SH-SY5Y (cell line): ENCODE measurements around the gene FBXO21.

Source experiments
- GATA2 ChIP-seq: IDR thresholded peaks from 2 replicates; pipeline ENCODE4 v1.6.1; 2011; ENCODE audit warnings: mild to moderate bottlenecking, low read depth, low read length
- GATA3 ChIP-seq: IDR thresholded peaks from 2 replicates; pipeline ENCODE4 v1.6.1; 2011; ENCODE audit warnings: low read depth, mild to moderate bottlenecking, low read length, moderate library complexity

The FBXO21 gene

GRCh38 chr12:117178301-117178700 is 12.0 kb downstream of the FBXO21 start:
- TF ChIP-seq GATA3 (no peak), GATA2 (no peak)

GRCh38 chr12:117172168-117172567 is 18.1 kb downstream of the FBXO21 start:
- no peak for TF ChIP-seq GATA3
- no peak for TF ChIP-seq GATA2

GRCh38 chr12:117171499-117172162 is 18.6 kb downstream of the FBXO21 start:
- no peak for TF ChIP-seq GATA3
- TF ChIP-seq GATA2: no peak

- no peak for TF ChIP-seq GATA3
- no peak for TF ChIP-seq GATA2
These were observed 20.7 kb downstream of the FBXO21 start for GRCh38 chr12:117169548-117169947.

DNA sequence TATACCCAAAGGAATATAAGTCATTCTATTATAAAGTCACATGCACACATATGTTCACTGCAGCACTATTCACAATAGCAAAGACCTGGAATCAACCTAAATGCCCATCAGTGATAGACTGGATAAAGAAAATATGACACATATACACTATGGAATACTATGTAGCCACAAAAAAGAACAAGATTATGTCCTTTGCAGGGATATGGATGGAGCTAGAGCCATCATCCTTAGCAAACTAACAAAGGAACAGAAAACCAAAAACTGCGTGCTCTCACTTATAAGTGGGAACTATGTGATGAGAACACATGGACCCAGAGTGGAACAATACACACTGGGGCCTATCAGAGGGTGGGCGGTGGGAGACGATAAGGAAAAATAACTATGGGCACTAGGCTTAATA is 21.3 kb downstream of the FBXO21 start:
- TF ChIP-seq GATA3 (no peak), GATA2 (no peak)

GRCh38 chr12:117167769-117168168 is 22.5 kb downstream of the FBXO21 start:
- TF ChIP-seq GATA2: no peak
- no peak for TF ChIP-seq GATA3

DNA sequence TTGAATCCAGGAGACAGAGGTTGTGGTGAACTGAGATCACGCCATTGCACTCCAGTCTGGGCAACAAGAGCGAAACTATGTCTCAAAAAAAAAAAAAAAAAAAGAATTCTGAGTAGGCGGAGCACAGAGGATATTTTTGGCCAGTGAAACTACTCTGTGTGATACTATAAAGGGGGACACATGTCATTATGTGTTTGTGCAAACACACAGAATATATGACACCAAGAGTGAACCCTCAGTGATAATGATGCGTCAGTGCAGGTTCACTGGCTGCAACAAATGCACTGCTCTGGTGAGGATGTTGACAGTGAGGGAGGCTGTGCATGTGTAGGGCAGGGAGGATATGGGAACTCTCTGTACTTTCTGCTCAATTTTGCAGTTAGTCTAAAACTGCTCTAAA is 24.2 kb downstream of the FBXO21 start:
- TF ChIP-seq GATA2 (no peak), GATA3 (no peak)

DNA sequence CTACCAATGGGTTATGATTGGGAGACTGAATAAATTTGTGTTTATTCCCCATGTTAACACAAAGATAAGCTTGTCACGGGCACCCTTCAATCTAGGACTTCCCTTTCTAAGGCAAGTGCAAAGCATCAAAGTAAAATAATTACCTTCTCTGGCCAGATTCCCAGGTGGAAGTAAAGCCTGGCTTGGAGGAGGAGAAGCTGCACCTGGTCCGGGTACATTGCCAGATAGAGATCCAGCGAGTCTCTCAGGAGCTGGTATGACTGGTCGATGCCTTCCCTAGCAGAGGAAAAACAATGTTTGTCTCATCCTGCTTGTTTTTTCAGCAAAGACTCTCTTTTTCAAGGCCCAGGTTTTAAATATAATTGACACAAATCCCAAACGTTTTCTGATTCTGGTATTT is 24.9 kb downstream of the FBXO21 start:
- TF ChIP-seq GATA2 (no peak), GATA3 (no peak)

DNA sequence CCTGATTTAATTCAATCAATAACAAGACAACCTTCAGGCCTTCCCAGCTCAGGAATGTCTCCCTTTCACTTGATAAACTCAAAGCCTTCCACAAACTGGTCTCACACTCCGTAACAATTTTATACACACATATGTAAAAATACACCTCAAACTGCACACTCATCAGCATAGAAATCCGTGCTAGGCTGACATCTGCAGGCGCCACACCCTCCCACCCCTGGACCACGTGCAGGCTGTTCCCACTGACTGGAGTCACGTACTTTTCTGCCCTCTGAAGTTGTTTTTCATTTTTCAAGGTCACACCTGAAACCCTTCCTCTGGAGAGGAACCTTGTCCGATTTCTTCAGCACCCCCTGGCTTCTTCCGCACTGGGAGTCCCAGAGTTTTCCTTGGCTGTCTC is 27.6 kb downstream of the FBXO21 start:
- TF ChIP-seq GATA2: no peak
- no peak for TF ChIP-seq GATA3

DNA sequence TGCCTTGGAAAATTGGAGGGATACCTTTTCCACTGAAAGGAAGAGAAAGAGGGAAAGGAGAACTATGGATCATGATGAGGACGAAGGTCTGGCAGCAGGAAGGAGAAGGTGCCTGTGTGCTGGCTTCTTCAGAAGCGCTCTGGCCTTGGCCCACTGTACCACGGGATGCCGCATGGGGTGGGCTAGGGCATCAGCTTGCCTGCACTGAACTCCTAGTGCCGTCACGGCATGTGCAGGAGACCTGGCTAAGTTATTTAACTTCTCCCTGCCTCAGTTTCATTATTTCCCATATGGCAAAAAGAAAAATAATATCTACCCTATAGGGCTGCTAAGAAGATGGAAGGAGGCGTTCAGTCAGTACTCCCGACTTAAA is 28.1 kb downstream of the FBXO21 start:
- no peak for TF ChIP-seq GATA2
- no peak for TF ChIP-seq GATA3

GRCh38 chr12:117161460-117162166 is 28.7 kb downstream of the FBXO21 start:
- no peak for TF ChIP-seq GATA2
- no peak for TF ChIP-seq GATA3

DNA sequence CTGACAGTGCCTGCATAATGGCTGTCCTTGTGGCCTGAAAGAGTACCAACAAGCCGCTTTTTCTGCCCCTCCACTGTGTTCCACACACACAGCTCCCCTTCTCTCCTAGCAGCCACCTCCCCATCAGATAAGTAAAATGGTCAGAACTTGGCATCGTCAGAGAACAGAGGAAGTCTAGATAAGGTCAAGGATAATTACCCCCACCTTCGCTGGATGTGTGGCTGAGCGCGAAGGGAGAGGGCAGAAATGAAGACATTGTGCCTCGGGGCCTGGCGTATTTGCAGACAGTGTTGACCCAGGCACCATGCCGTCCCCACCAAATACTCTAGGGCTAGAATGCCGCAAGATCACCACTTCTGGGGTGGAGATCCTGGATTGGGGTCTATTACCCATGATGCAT is 30.6 kb downstream of the FBXO21 start:
- TF ChIP-seq GATA2: no peak
- no peak for TF ChIP-seq GATA3

DNA sequence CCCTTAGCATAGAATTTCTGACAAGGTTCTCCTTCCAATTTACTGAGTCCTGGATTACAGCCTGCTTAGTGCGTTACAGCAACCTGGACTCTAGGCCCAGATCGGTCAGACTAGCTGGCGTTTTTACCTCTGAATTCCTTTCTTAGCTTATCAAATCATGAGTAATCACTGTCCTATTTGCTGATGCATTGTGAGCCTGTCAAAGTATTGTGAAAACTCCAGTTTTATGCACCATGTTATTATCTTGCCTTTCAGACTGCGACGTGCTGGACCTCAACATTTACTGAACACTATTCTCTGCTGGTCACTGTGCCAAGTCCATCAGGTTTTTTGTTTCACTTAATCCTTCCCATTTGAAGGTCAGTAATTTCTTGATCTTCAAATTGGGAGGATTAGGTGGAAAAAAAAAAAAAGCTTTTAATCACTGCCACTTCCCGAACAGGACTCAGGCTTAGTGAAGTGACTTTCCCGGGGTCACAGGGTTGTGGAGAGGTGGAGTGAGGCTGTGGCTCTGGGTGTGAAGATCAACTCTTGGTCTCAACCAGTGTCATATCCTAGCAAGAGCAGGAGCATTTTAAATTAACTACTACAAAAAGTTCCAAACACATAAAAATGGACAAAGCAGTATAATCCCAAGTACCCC is 31.2 kb downstream of the FBXO21 start:
- TF ChIP-seq GATA3: no peak
- no peak for TF ChIP-seq GATA2

GRCh38 chr12:117158096-117158495 is 32.2 kb downstream of the FBXO21 start:
- no peak for TF ChIP-seq GATA2
